ENCODE data around the gene DDC.
A peak's percentile ranks its signal among the peaks of the same experiment; 100 is the strongest.

Gene DDC

GRCh38 chr7:50425318-50425717 lies 139.9 kb downstream of the DDC start:
- no peak for FAIRE-seq
- DNase-seq (ENCODE audit: insufficient read length, low spot score) = no peak

- no peak for FAIRE-seq
- DNase-seq (ENCODE audit: insufficient read length, low spot score) = no peak
Measured at GRCh38 chr7:50423860-50424259, 141.3 kb downstream of the DDC start.

- no peak for DNase-seq (ENCODE audit: insufficient read length, low spot score)
- FAIRE-seq = no peak
Measured at GRCh38 chr7:50422858-50423257, 142.3 kb downstream of the DDC start.

GRCh38 chr7:50421043-50421442 lies 144.2 kb downstream of the DDC start:
- FAIRE-seq (no peak), DNase-seq (ENCODE audit: insufficient read length, low spot score) (no peak)

- FAIRE-seq (no peak), DNase-seq (ENCODE audit: insufficient read length, low spot score) (no peak)
Measured at GRCh38 chr7:50418526-50419290, 146.5 kb downstream of the DDC start.

GRCh38 chr7:50418086-50418515 lies 147.1 kb downstream of the DDC start:
- FAIRE-seq = peak; percentile 98
- no peak for DNase-seq (ENCODE audit: insufficient read length, low spot score)

GRCh38 chr7:50416527-50417182 lies 148.6 kb downstream of the DDC start:
- FAIRE-seq (peak; percentile 99), DNase-seq (ENCODE audit: insufficient read length, low spot score) (no peak)

- no peak for FAIRE-seq
Measured at GRCh38 chr7:50415844-50416364, 149.3 kb downstream of the DDC start.

GRCh38 chr7:50413561-50413960 lies 151.6 kb downstream of the DDC start:
- DNase-seq (ENCODE audit: insufficient read length, low spot score) (no peak), FAIRE-seq (no peak)

More at GRCh38 chr7:50415844-50416364, 149.3 kb downstream of the DDC start:
- no peak for DNase-seq (ENCODE audit: insufficient read length, low spot score)

GRCh38 chr7:50412973-50413372 lies 152.2 kb downstream of the DDC start:
- FAIRE-seq (no peak), DNase-seq (ENCODE audit: insufficient read length, low spot score) (no peak)

- FAIRE-seq (peak; percentile 39), DNase-seq (ENCODE audit: insufficient read length, low spot score) (no peak)
Measured at GRCh38 chr7:50411332-50411731, 153.9 kb downstream of the DDC start.

GRCh38 chr7:50409856-50410745 lies 155.1 kb downstream of the DDC start:
- DNase-seq (ENCODE audit: insufficient read length, low spot score) = no peak
- FAIRE-seq = peak; percentile 96

All from GM19239 (cell line).